ENCODE measurements around the gene PIGS.

Gene PIGS

GRCh38 chr17:28553000-28553505 lies 18.3 kb downstream of the PIGS start:
- no peak for TF ChIP-seq CTCF (conservative IDR thresholded peaks at IDR 0.05; ENCODE audit: control insufficient read depth, insufficient read depth, low read depth, low read length)
- H3K4me3 ChIP-seq (ENCODE audit: control insufficient read depth, low read depth, low read length), result no peak overlapping the region
- no peak for DNase-seq (ENCODE audit: low read depth)

GRCh38 chr17:28552176-28552999 lies 18.9 kb downstream of the PIGS start, which contains the start of gene UNC119:
Gene UNC119, minus strand, starts transcription at chr17:28552624. Its CDS starts 67 bp downstream, at chr17:28552557.
- peak; percentile 37 for DNase-seq (ENCODE audit: low read depth)
- no peak for TF ChIP-seq CTCF (conservative IDR thresholded peaks at IDR 0.05; ENCODE audit: control insufficient read depth, insufficient read depth, low read depth, low read length)
- H3K4me3 ChIP-seq (ENCODE audit: control insufficient read depth, low read depth, low read length), result peak within 1 kb of the TSS; percentile 57

- peak overlapping the region; percentile 57 for H3K4me3 ChIP-seq (ENCODE audit: control insufficient read depth, low read depth, low read length)
- no peak for DNase-seq (ENCODE audit: low read depth)
- no peak for TF ChIP-seq CTCF (conservative IDR thresholded peaks at IDR 0.05; ENCODE audit: control insufficient read depth, insufficient read depth, low read depth, low read length)
Measured at GRCh38 chr17:28551421-28552175, 19.7 kb downstream of the PIGS start.

GRCh38 chr17:28550858-28551257 lies 20.5 kb downstream of the PIGS start:
- no peak for TF ChIP-seq CTCF (conservative IDR thresholded peaks at IDR 0.05; ENCODE audit: control insufficient read depth, insufficient read depth, low read depth, low read length)
- DNase-seq (ENCODE audit: low read depth), result no peak
- no peak overlapping the region for H3K4me3 ChIP-seq (ENCODE audit: control insufficient read depth, low read depth, low read length)

GRCh38 chr17:28549236-28550132 lies 21.8 kb downstream of the PIGS start:
- no peak for TF ChIP-seq CTCF (conservative IDR thresholded peaks at IDR 0.05; ENCODE audit: control insufficient read depth, insufficient read depth, low read depth, low read length)
- H3K4me3 ChIP-seq (ENCODE audit: control insufficient read depth, low read depth, low read length), result no peak overlapping the region
- DNase-seq (ENCODE audit: low read depth), result no peak

Data from fibroblast of mammary gland (primary cell).